H9 (cell line): ENCODE measurements around the gene PRPF18. TPM values are rescaled to one million over a fixed set of nuclear protein-coding genes. Genes with fewer than 3 reads are reported as not detected.

Experiments
- DNase-seq: peaks from one replicate; pipeline ENCODE4 v3.0.0-alpha.2; 2017
- H2AFZ ChIP-seq: one replicate; pipeline ENCODE4 v1.6.1; 2013; ENCODE audit warnings: mild to moderate bottlenecking, low read length, control low read depth, moderate library complexity
- H2AK5ac ChIP-seq: 2 replicates; pipeline ENCODE4 v1.6.1; 2013; ENCODE audit warnings: low read length, control low read depth, mixed read lengths; ENCODE audit not compliant: insufficient read length
- H2BK120ac ChIP-seq: one replicate; pipeline ENCODE4 v1.6.1; 2013; ENCODE audit warnings: low read depth, mild to moderate bottlenecking, low read length, control low read depth, inconsistent platforms; ENCODE audit not compliant: poor library complexity, severe bottlenecking
- H2BK12ac ChIP-seq: 2 replicates; pipeline ENCODE4 v1.6.1; 2013; ENCODE audit warnings: low read length, control low read depth, mixed read lengths, low read depth; ENCODE audit not compliant: insufficient read length
- H2BK15ac ChIP-seq: 2 replicates; pipeline ENCODE4 v1.6.1; 2013; ENCODE audit warnings: low read depth, low read length, control low read depth
- H2BK20ac ChIP-seq: one replicate; pipeline ENCODE4 v1.6.1; 2013; ENCODE audit warnings: low read depth, mild to moderate bottlenecking, low read length, control low read depth, inconsistent platforms; ENCODE audit not compliant: poor library complexity, severe bottlenecking
- H2BK5ac ChIP-seq: 2 replicates; pipeline ENCODE4 v1.6.1; 2013; ENCODE audit warnings: low read length, control low read depth, mixed read lengths; ENCODE audit not compliant: insufficient read length
- H3K14ac ChIP-seq: 2 replicates; pipeline ENCODE4 v1.6.1; 2013; ENCODE audit warnings: low read length, control low read depth; ENCODE audit not compliant: insufficient read depth
- H3K18ac ChIP-seq: 2 replicates; pipeline ENCODE4 v1.6.1; 2013; ENCODE audit warnings: low read depth, mild to moderate bottlenecking, mixed read lengths, low read length, control low read depth; ENCODE audit not compliant: insufficient read length
- H3K23ac ChIP-seq: 2 replicates; pipeline ENCODE4 v1.6.1; 2013; ENCODE audit warnings: low read length, control low read depth, mixed read lengths, low read depth; ENCODE audit not compliant: insufficient read length
- H3K23me2 ChIP-seq: 2 replicates; pipeline ENCODE4 v1.6.1; 2013; ENCODE audit warnings: low read depth, mild to moderate bottlenecking, mixed read lengths, low read length, control low read depth; ENCODE audit not compliant: insufficient read length, poor library complexity, severe bottlenecking
- H3K27ac ChIP-seq: 2 replicates; pipeline ENCODE4 v1.5.1; 2013; ENCODE audit warnings: low read length, control low read depth, mixed read lengths, low read depth; ENCODE audit not compliant: insufficient read length
- H3K27me3 ChIP-seq: 2 replicates; pipeline ENCODE4 v1.6.1; 2013; ENCODE audit warnings: low read length, control low read depth, inconsistent platforms; ENCODE audit not compliant: insufficient read depth
- H3K4ac ChIP-seq: 2 replicates; pipeline ENCODE4 v1.6.1; 2013; ENCODE audit warnings: low read depth, mild to moderate bottlenecking, control low read depth, inconsistent platforms, low read length, moderate library complexity
- H3K4me1 ChIP-seq: 2 replicates; pipeline ENCODE4 v1.6.1; 2013; ENCODE audit warnings: low read length, control low read depth, inconsistent platforms; ENCODE audit not compliant: insufficient read depth
- H3K4me2 ChIP-seq: 2 replicates; pipeline ENCODE4 v1.6.1; 2013; ENCODE audit warnings: low read length, control low read depth, mixed read lengths; ENCODE audit not compliant: insufficient read length, insufficient read depth
- H3K56ac ChIP-seq: 2 replicates; pipeline ENCODE4 v1.6.1; 2013; ENCODE audit warnings: low read depth, mild to moderate bottlenecking, mixed read lengths, low read length, control low read depth; ENCODE audit not compliant: insufficient read length
- H3K79me1 ChIP-seq: 2 replicates; pipeline ENCODE4 v1.6.1; 2013; ENCODE audit warnings: low read depth, mild to moderate bottlenecking, moderate library complexity, low read length, control low read depth, inconsistent platforms; ENCODE audit not compliant: insufficient read depth, poor library complexity, severe bottlenecking
- H3K79me2 ChIP-seq: 2 replicates; pipeline ENCODE4 v1.6.1; 2013; ENCODE audit warnings: low read length, control low read depth, inconsistent platforms; ENCODE audit not compliant: insufficient read depth
- H3K9ac ChIP-seq: 2 replicates; pipeline ENCODE4 v1.6.1; 2013; ENCODE audit warnings: low read length, control low read depth, mixed read lengths; ENCODE audit not compliant: insufficient read length; ENCODE audit errors: extremely low read depth
- H3K9me3 ChIP-seq: one replicate; pipeline ENCODE4 v1.6.1; 2013; ENCODE audit warnings: low read depth, low read length, inconsistent platforms; ENCODE audit not compliant: control insufficient read depth
- H3T11ph ChIP-seq: one replicate; pipeline ENCODE4 v1.6.1; 2013; ENCODE audit warnings: mild to moderate bottlenecking, low read length, control low read depth, inconsistent platforms
- H4K20me1 ChIP-seq: one replicate; pipeline ENCODE4 v1.6.1; 2013; ENCODE audit not compliant: control insufficient read depth, insufficient read length, insufficient read depth
- H4K5ac ChIP-seq: 2 replicates; pipeline ENCODE4 v1.6.1; 2013; ENCODE audit warnings: low read depth, mild to moderate bottlenecking, mixed read lengths, low read length, control low read depth; ENCODE audit not compliant: insufficient read length
- H4K8ac ChIP-seq: replicated peaks from 2 replicates; pipeline ENCODE4 v1.6.1; 2013; ENCODE audit warnings: low read length, control low read depth, mixed read lengths, low read depth; ENCODE audit not compliant: insufficient read length
- H4K91ac ChIP-seq: 2 replicates; pipeline ENCODE4 v1.6.1; 2013; ENCODE audit warnings: low read depth, mild to moderate bottlenecking, moderate library complexity, mixed read lengths, low read length, control low read depth; ENCODE audit not compliant: insufficient read length
- H3K27ac Mint-ChIP-seq, 3 experiments: 2 replicates in 2 of 3; 3 replicates in 1 of 3; pipeline ENCODE4 v1.8.0; 2020 to 2021; ENCODE audit warnings: mixed read lengths in 3 of 3, mild to moderate bottlenecking in 1 of 3, moderate library complexity in 1 of 3
- H3K27me3 Mint-ChIP-seq: 2 replicates; pipeline ENCODE4 v1.8.0; 2021; ENCODE audit warnings: low read depth, mild to moderate bottlenecking, moderate library complexity, mixed read lengths
- H3K36me3 Mint-ChIP-seq, 3 experiments: 2 replicates in 2 of 3; 3 replicates in 1 of 3; pipeline ENCODE4 v1.8.0; 2020 to 2021; ENCODE audit warnings: low read depth in 3 of 3, mixed read lengths in 3 of 3; ENCODE audit not compliant: insufficient read depth in 1 of 3
- H3K4me1 Mint-ChIP-seq, 2 experiments: 2 replicates each; pipeline ENCODE4 v1.8.0; 2020; ENCODE audit warnings: mixed read lengths in 2 of 2
- H3K4me3 Mint-ChIP-seq, 2 experiments: 2 replicates in 1 of 2; 3 replicates in 1 of 2; pipeline ENCODE4 v1.8.0; 2020 to 2021; ENCODE audit warnings: mild to moderate bottlenecking in 2 of 2, mixed read lengths in 2 of 2, moderate library complexity in 1 of 2
- H3K9me3 Mint-ChIP-seq, 2 experiments: 2 replicates in 1 of 2; 3 replicates in 1 of 2; pipeline ENCODE4 v1.8.0; 2020; ENCODE audit warnings: mild to moderate bottlenecking in 2 of 2, mixed read lengths in 2 of 2, moderate library complexity in 1 of 2
- total RNA-seq: library from RNA; stranded (reverse); gene quantifications from 2 replicates; pipeline ENCODE4 v1.2.1, GENCODE V29; 2021
- TF ChIP-seq, protein P1 (sequence below): fragments of 200-600 bp; sonication (generic); conservative IDR thresholded peaks from 3 replicates; pipeline ENCODE4 v1.8.0; 2021; ENCODE audit warnings: antibody characterized with exemption, mild to moderate bottlenecking

Gene PRPF18
- total RNA-seq, 1 experiment from 2014 or later: 17.1 TPM

DNA sequence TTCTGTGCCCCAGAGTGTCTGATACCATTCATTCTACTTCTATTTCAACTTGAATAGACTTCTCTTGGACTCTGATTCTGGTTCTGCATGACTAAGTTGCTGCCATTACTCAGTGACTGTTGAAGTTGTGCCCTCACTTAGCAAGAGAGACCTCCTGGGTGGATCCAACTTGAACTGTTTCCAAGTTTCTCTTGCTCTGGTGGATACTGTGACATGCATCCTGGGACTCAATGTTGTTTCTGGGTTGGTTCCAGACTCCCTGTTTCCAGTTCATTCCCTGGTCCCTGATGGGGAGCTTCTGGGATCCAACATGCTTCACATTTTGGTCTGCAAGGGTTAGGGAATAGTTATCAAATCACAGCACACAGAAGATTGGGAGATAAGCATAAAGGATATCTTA is 26.2 kb upstream of the PRPF18 start:
- H3K18ac ChIP-seq: no peak overlapping the region

More for the DNA sequence above, 26.2 kb upstream of the PRPF18 start:
- no peak for DNase-seq
- H3K23me2 ChIP-seq: no peaks in the 10 kb centered on the region
- no peak overlapping the region for H2AFZ ChIP-seq
- H4K20me1 ChIP-seq: no peaks in the 10 kb centered on the region
- H3K4me1 Mint-ChIP-seq: no peaks in the 10 kb centered on the region
- no peak overlapping the region for H3K27ac Mint-ChIP-seq
- H3K56ac ChIP-seq: no peak overlapping the region
- H3K36me3 Mint-ChIP-seq: peaks cover 3 to 10% (median 9%) of the 10 kb centered on the region in 3 experiments; a peak in 6 of 7 replicates
- H3K27me3 Mint-ChIP-seq: peaks cover 9% of the 10 kb centered on the region; the same call in 1 of the 2 replicates
- H4K8ac ChIP-seq: no peak overlapping the region
- no peak overlapping the region for H2BK12ac ChIP-seq
- no peak overlapping the region for H3K14ac ChIP-seq
- H2BK5ac ChIP-seq: no peak overlapping the region
- no peak overlapping the region for H2BK120ac ChIP-seq
- H2BK15ac ChIP-seq: no peak overlapping the region
- no peaks in the 10 kb centered on the region for H3K4me1 ChIP-seq
- H3K9me3 Mint-ChIP-seq: peaks cover 14 to 23% of the 10 kb centered on the region in 2 experiments; a peak in 4 of 5 replicates
- H2BK20ac ChIP-seq: no peak overlapping the region
- H3K79me1 ChIP-seq: no peaks in the 10 kb centered on the region
- no peaks in the 10 kb centered on the region for H3K79me2 ChIP-seq
- H3K9me3 ChIP-seq: peaks cover 9% of the 10 kb centered on the region
- no peak overlapping the region for H3K23ac ChIP-seq
- no peak overlapping the region for H3K9ac ChIP-seq
- H3K4me3 Mint-ChIP-seq: no peak overlapping the region
- H3K4me2 ChIP-seq: no peak overlapping the region
- H4K5ac ChIP-seq: no peak overlapping the region
- no peak overlapping the region for H3K4ac ChIP-seq
- H3K27ac ChIP-seq: no peak overlapping the region
- H2AK5ac ChIP-seq: no peak overlapping the region
- TF ChIP-seq, protein P1, sequence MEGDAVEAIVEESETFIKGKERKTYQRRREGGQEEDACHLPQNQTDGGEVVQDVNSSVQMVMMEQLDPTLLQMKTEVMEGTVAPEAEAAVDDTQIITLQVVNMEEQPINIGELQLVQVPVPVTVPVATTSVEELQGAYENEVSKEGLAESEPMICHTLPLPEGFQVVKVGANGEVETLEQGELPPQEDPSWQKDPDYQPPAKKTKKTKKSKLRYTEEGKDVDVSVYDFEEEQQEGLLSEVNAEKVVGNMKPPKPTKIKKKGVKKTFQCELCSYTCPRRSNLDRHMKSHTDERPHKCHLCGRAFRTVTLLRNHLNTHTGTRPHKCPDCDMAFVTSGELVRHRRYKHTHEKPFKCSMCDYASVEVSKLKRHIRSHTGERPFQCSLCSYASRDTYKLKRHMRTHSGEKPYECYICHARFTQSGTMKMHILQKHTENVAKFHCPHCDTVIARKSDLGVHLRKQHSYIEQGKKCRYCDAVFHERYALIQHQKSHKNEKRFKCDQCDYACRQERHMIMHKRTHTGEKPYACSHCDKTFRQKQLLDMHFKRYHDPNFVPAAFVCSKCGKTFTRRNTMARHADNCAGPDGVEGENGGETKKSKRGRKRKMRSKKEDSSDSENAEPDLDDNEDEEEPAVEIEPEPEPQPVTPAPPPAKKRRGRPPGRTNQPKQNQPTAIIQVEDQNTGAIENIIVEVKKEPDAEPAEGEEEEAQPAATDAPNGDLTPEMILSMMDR: no peak
- no peak overlapping the region for H3T11ph ChIP-seq
- H4K91ac ChIP-seq: no peak overlapping the region
- H3K27me3 ChIP-seq: no peaks in the 10 kb centered on the region
